H1 (cell line): ENCODE measurements around the gene PGF. TPM values are rescaled to one million over a fixed set of nuclear protein-coding genes. Genes with fewer than 3 reads are reported as not detected.

Experiments
- CEBPB ChIP-seq: IDR thresholded peaks from 2 replicates; pipeline ENCODE4 v1.6.1; 2012; ENCODE audit warnings: low read depth, low read length
- CREB1 ChIP-seq: IDR thresholded peaks from 2 replicates; pipeline ENCODE4 v1.6.1; 2012; ENCODE audit warnings: inconsistent platforms
- PHF8 ChIP-seq: fragments of 200-600 bp; sonication (generic); conservative IDR thresholded peaks from 2 replicates; pipeline ENCODE4 v1.7.1; 2012; ENCODE audit warnings: low read depth, mild to moderate bottlenecking, inconsistent platforms, low read length, moderate library complexity
- POLR2AphosphoS5 ChIP-seq: IDR thresholded peaks from 2 replicates; pipeline ENCODE4 v1.6.1; 2011; ENCODE audit warnings: low read depth, low read length
- TAF1 ChIP-seq: IDR thresholded peaks from 2 replicates; pipeline ENCODE4 v1.6.1; 2011; ENCODE audit warnings: mild to moderate bottlenecking, low read depth, low read length
- polyA plus RNA-seq, 7 experiments: library from polyadenylated mRNA; depleted of rRNA in 3 of 7; stranded (reverse) in 5 of 7; unstranded in 2 of 7; fragments of >200 nt in 5 of 7; fragments of 200-250 nt in 2 of 7; gene quantifications; 1 replicate in 5 of 7; 2 replicates in 1 of 7; 4 replicates in 1 of 7; pipeline versions ENCODE4 v1.2.1 to v1.2.3, GENCODE V29; 2011 to 2013; ENCODE audit warnings: missing spikeins in 2 of 7, mixed read lengths in 2 of 7
- total RNA-seq: library from RNA; stranded (reverse); fragmentation: NEBNext Ultra II Directional; extraction: Animal tissue kit (Norgen Biotek cat#: 25700); gene quantifications from 2 replicates; pipeline ENCODE4 v1.2.1, GENCODE V29; 2021

The PGF gene
- total and polyA plus RNA-seq, 2 of the 8 experiments (the other 6 are each of a cell fraction or from before 2014, with no cell fraction given) = 2.1 to 4.1 TPM

DNA sequence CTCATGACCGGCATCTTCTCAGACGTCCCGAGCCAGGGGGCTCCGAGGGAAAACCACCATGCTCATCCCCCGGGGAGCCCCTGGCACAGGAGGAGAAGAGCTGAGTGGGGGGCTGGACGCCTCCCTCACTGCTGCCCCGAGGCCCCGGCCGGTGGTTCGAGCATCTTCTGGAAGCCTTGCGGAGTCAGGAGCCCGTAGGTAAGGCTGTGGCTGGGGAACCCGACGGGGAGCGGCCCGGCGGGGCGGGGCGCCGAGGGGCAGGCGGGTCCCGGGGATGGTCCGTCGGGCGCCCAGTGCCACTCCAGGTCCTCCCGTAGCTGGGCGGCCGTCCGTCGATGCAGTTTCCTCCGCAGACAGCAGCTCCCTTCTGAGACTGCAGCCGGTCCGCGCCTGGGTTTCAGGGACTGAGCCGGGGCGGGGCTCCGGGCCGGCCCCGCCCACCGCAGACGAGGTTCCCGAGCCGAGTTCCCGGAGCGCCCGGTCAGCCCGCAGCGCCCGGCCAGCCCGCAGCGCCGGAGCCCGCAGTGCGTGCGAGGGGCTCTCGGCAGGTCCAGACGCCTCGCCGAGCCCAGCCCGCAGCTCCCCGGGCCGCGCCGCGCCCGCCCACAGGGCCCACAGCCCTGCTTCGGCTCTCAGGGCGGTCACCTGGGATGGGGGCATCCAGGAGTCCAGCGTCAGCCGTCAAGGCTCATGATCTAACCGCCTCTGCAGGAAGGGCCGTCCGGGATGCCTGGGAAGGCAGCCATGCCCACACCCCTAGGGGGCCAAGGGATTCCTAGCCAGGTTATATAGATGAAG is at the start of gene PGF (continued):
- TF ChIP-seq POLR2AphosphoS5 (peak; percentile 61; the same call in 1 of the 2 replicates), PHF8 (peak; percentile 45; the same call in 1 of the 2 replicates), TAF1 (peak; percentile 88), CREB1 (no peak), CEBPB (no peak)
